ENCODE results near the gene C1orf56. TPM values are rescaled to one million over a fixed set of nuclear protein-coding genes. Genes with fewer than 3 reads are reported as not detected.
A peak's percentile ranks its signal among the peaks of the same experiment; 100 is the strongest.

C1orf56 gene
- total RNA-seq, 1 donor from 2014 or later, result 0.79 TPM

GRCh38 chr1:151060657-151061421, 13.3 kb downstream of the C1orf56 start:
- peak in 1 of 2 donors; percentile 14 for DNase-seq (ENCODE audit: low read depth in 2 of 2)

- DNase-seq (ENCODE audit: low read depth in 2 of 2), result no peak
Observed at GRCh38 chr1:151061704-151062103, 14.2 kb downstream of the C1orf56 start.

GRCh38 chr1:151062741-151063371, 15.3 kb downstream of the C1orf56 start:
- DNase-seq (ENCODE audit: low read depth in 2 of 2), result peak in 1 of 2 donors; percentile 66

GRCh38 chr1:151065089-151065645, 17.6 kb downstream of the C1orf56 start:
- no peak for DNase-seq (ENCODE audit: low read depth in 2 of 2)

GRCh38 chr1:151067185-151067584, 19.6 kb downstream of the C1orf56 start:
- DNase-seq (ENCODE audit: low read depth in 2 of 2), result no peak

GRCh38 chr1:151069103-151069486, 21.5 kb downstream of the C1orf56 start:
- no peak for DNase-seq (ENCODE audit: low read depth in 2 of 2)

GRCh38 chr1:151070474-151071276, 23.1 kb downstream of the C1orf56 start, which contains the start of gene GABPB2:
Gene GABPB2, plus strand, starts transcription at chr1:151070761. Its CDS starts 17,429 bp downstream, at chr1:151088190.
- DNase-seq (ENCODE audit: low read depth in 2 of 2), result peak; percentile 91 to 98

GRCh38 chr1:151072224-151072623, 24.7 kb downstream of the C1orf56 start:
- no peak for DNase-seq (ENCODE audit: low read depth in 2 of 2)

GRCh38 chr1:151085953-151086559, 38.5 kb downstream of the C1orf56 start:
- no peak for DNase-seq (ENCODE audit: low read depth in 2 of 2)

GRCh38 chr1:151097426-151097825, 49.9 kb downstream of the C1orf56 start:
- DNase-seq (ENCODE audit: low read depth in 2 of 2), result peak in 1 of 2 donors; percentile 3

- no peak for DNase-seq (ENCODE audit: low read depth in 2 of 2)
Observed at GRCh38 chr1:151098126-151098525, 50.6 kb downstream of the C1orf56 start.

Other genes starting within 250 kb of the C1orf56 start
- 0.60 and 0.65 TPM in 2 replicates for gene CTSK, start 239.5 kb upstream of the C1orf56 start, total RNA-seq
- 12.9 and 19.0 TPM in 2 replicates for gene ARNT, start 171.2 kb upstream of the C1orf56 start, total RNA-seq
- not detected in 2 replicates for gene CTXND2, start 160.6 kb upstream of the C1orf56 start, total RNA-seq
- gene SETDB1, start 121.4 kb upstream of the C1orf56 start, total RNA-seq, result 21.1 and 28.6 TPM in 2 replicates
- 66.7 and 97.4 TPM in 2 replicates for gene CERS2, start 72.9 kb upstream of the C1orf56 start, total RNA-seq
- not detected in 2 replicates for gene ANXA9, start 65.5 kb upstream of the C1orf56 start, total RNA-seq
- 7.6 and 9.9 TPM in 2 replicates for gene MINDY1, start 40.8 kb upstream of the C1orf56 start, total RNA-seq
- gene PRUNE1, start 39.3 kb upstream of the C1orf56 start, total RNA-seq, result 3.5 and 5.6 TPM in 2 replicates
- gene BNIPL, start 11.2 kb upstream of the C1orf56 start, total RNA-seq, result under 0.01 and 0.20 TPM in 2 replicates
- 40.5 and 54.8 TPM in 2 replicates for gene CDC42SE1, start 11.9 kb downstream of the C1orf56 start, total RNA-seq
- 1.4 and 2.8 TPM in 2 replicates for gene MLLT11, start 12.6 kb downstream of the C1orf56 start, total RNA-seq
- gene GABPB2, start 23.0 kb downstream of the C1orf56 start, total RNA-seq, result 3.3 and 5.4 TPM in 2 replicates
- gene SEMA6C, start 98.9 kb downstream of the C1orf56 start, total RNA-seq, result 4.8 and 12.7 TPM in 2 replicates
- 0.20 TPM in 1 of 2 replicates, not detected in the other for gene TNFAIP8L2, start 108.9 kb downstream of the C1orf56 start, total RNA-seq
- gene LYSMD1, start 118.2 kb downstream of the C1orf56 start, total RNA-seq, result 2.0 and 5.0 TPM in 2 replicates
- 16.3 and 26.8 TPM in 2 replicates for gene SCNM1, start 118.4 kb downstream of the C1orf56 start, total RNA-seq
- gene TMOD4, start 128.2 kb downstream of the C1orf56 start, total RNA-seq, result not detected in 2 replicates
- 33.6 and 40.5 TPM in 2 replicates for gene VPS72, start 142.4 kb downstream of the C1orf56 start, total RNA-seq
- gene PIP5K1A, start 150.8 kb downstream of the C1orf56 start, total RNA-seq, result 30.1 and 39.1 TPM in 2 replicates
- 182 and 185 TPM in 2 replicates for gene PSMD4, start 207.0 kb downstream of the C1orf56 start, total RNA-seq
- gene ZNF687, start 234.5 kb downstream of the C1orf56 start, total RNA-seq, result 5.7 and 7.1 TPM in 2 replicates

All from lung microvascular endothelial cell (primary cell).